Astrocyte of the cerebellum (primary cell): ENCODE measurements around the gene FIGN.

Experiments used
- DNase-seq: peaks from one replicate; pipeline ENCODE4 v3.0.0-alpha.2; 2011; ENCODE audit warnings: low read depth
- H3K4me3 ChIP-seq: 2 replicates; pipeline ENCODE4 v1.5.1; 2011; ENCODE audit warnings: mild to moderate bottlenecking, low read depth, low read length, moderate library complexity
- in situ Hi-C: cut with HindIII; loops from 2 replicates; pipeline ENCODE4 v1.10.0; 2017; ENCODE audit warnings: low sequenced_read_pairs
- TF ChIP-seq, protein P1 (sequence below): IDR thresholded peaks from 2 replicates; pipeline ENCODE4 v1.5.1; 2012; ENCODE audit warnings: low read length, low read depth, moderate library complexity, mild to moderate bottlenecking; ENCODE audit errors: missing control alignments

The FIGN gene

DNA sequence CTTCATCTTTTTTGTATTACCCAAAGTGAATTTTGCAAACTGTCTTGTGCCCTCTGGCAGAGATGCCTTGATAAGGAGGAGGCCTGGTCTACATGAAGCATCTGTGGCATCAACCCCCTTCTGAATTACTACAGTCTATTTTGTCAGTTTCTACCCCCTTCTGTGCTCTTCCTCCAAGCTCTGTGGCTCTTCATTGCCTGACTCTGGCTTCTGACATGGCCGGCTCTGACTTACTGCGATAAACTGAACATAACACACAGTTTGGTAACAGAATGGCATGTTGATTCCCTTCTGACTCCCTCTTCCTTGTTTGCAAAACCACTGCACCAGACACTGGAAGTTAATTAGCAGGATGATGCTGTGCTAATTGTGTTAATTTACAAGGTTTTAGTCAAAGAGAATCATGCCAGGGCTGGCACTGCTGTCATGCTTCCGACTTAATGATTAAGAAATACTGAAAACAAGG lies 122.5 kb downstream of the FIGN start:
- H3K4me3 ChIP-seq: no peak overlapping the region
- no peak for DNase-seq
- TF ChIP-seq, protein P1, sequence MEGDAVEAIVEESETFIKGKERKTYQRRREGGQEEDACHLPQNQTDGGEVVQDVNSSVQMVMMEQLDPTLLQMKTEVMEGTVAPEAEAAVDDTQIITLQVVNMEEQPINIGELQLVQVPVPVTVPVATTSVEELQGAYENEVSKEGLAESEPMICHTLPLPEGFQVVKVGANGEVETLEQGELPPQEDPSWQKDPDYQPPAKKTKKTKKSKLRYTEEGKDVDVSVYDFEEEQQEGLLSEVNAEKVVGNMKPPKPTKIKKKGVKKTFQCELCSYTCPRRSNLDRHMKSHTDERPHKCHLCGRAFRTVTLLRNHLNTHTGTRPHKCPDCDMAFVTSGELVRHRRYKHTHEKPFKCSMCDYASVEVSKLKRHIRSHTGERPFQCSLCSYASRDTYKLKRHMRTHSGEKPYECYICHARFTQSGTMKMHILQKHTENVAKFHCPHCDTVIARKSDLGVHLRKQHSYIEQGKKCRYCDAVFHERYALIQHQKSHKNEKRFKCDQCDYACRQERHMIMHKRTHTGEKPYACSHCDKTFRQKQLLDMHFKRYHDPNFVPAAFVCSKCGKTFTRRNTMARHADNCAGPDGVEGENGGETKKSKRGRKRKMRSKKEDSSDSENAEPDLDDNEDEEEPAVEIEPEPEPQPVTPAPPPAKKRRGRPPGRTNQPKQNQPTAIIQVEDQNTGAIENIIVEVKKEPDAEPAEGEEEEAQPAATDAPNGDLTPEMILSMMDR: no peak
- in situ Hi-C loops: no loop called here

GRCh38 chr2:163612332-163612731 lies 123.5 kb downstream of the FIGN start:
- TF ChIP-seq, protein P1: no peak
- H3K4me3 ChIP-seq: no peak overlapping the region
- no peak for DNase-seq
- in situ Hi-C loops: no loop called here

GRCh38 chr2:163611557-163611906 lies 124.3 kb downstream of the FIGN start:
- in situ Hi-C loops: no loop called here
- H3K4me3 ChIP-seq: no peak overlapping the region
- TF ChIP-seq, protein P1: no peak
- DNase-seq: no peak

DNA sequence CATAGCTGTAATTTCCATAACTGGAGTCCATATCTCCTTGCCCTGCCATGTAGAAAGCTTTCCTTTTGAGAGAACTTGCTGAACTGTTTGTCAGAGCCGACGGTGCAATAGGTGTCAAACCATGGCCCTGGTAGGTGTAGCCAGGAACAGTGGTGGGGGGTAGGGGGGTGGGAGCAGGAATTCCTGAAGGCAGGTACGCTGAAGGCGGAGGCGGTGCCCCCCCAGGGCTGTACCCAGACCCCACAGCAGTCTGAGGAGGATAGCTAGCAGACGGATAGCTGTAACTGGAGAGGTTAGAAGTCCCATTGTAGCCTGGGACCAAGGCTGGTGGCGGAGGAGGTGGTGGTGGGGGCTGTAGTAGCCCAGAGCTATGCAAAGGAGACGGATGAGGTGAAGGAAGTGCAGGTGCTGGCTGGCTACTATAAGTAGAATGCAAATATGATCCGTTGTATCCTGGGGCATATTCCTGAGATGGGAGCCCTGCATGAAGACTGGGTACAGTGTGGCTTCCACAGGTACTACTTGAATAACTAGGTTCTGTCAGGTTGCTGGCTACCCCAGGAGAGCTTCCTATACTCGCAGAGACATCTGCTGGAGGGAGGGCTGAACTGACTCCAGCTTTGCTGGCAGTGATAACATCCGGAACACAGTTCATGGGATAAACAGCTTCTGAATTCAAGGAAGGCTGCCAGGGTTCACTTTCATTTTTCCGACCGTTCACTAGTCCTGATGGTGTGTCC lies 124.8 kb downstream of the FIGN start:
- H3K4me3 ChIP-seq: no peak overlapping the region
- TF ChIP-seq, protein P1: no peak
- in situ Hi-C loops: no loop called here
- DNase-seq: no peak

- DNase-seq: no peak
- TF ChIP-seq, protein P1: no peak
- no peak overlapping the region for H3K4me3 ChIP-seq
- in situ Hi-C loops: no loop called here
These were observed 128.2 kb downstream of the FIGN start for GRCh38 chr2:163607630-163608029.

- TF ChIP-seq, protein P1: no peak
- H3K4me3 ChIP-seq: no peak overlapping the region
- in situ Hi-C loops: no loop called here
- DNase-seq: no peak
These were observed 128.9 kb downstream of the FIGN start for GRCh38 chr2:163606878-163607277.

DNA sequence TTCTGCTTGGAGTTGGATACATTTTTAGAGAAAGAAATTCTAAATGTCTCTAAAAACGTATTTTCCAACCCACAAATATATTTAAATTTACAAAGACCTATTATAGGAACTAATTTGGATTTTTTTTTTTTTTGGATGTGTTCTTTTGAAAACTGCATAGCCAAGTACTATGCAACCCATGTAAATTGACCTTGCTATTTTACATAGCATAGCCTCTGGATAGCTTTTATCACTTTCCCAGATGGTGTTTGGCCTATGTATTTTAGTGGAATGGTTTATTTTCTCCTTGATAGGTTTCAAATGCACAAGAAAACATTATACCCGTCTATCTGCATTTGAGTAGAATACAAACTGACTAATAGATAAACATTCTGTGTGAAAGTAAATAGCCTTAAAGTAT lies 130.0 kb downstream of the FIGN start:
- H3K4me3 ChIP-seq: no peak overlapping the region
- no peak for DNase-seq
- in situ Hi-C loops: no loop called here
- TF ChIP-seq, protein P1: no peak
